Activated CD4-positive, alpha-beta T cell treated with anti-CD3 and anti-CD28 coated beads for 24 hours (primary cell): ENCODE data around the gene CHD1L.
A peak's percentile ranks its signal among the peaks of the same experiment; 100 is the strongest.
"Not testable (repeated sequence)": the region's sequence is repeated elsewhere in the genome, so short reads cannot be mapped to it uniquely, and the experiment has no call there.

Experiments used
- DNase-seq, 2 donors: peaks; one replicate each; pipeline ENCODE4 v3.0.0-alpha.2; 2020; ENCODE audit warnings: low read depth in 2 of 2

Gene CHD1L

DNA sequence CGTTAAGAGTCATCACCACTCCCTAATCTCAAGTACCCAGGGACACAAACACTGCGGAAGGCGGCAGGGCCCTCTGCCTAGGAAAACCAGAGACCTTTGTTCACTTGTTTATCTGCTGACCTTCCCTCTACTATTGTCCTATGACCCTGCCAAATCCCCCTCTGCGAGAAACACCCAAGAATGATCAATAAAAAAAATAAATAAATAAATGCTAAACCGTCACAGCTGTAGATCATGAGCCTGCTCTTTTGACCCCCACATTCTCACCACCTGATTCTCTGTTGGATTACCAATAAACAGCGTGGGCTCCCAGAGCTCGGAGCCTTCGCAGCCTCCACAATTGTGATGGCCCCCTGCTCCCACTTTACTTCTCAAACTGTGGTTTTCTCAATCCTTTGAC, 8.6 kb upstream of the CHD1L start:
- not testable (repeated sequence) for DNase-seq

DNA sequence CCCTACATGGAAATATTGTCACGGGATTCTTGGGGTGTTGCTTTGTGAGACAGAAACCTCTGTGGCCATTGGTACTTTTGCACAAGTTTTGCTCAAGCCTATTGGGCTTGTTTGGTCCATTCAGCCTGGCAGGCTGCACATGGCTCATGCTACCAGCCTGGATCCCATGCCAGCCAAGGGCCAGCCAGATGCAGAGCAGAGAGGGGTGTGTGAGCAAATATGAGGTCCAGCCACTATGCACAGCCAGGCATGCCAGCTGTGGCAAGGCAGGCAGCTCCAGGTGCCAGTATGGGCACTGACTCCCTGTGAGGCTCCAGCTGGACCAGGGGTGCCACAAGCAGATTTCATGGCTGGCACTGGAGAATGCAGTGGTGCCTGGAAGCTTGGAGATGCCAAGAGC, 6.7 kb upstream of the CHD1L start:
- no peak for DNase-seq

- no peak for DNase-seq
Measured at GRCh38 chr1:147236448-147236847, 6.0 kb upstream of the CHD1L start.

GRCh38 chr1:147236959-147237791, 5.3 kb upstream of the CHD1L start:
- DNase-seq: no peak

- no peak for DNase-seq
Measured at GRCh38 chr1:147238053-147238902, 4.2 kb upstream of the CHD1L start.

DNA sequence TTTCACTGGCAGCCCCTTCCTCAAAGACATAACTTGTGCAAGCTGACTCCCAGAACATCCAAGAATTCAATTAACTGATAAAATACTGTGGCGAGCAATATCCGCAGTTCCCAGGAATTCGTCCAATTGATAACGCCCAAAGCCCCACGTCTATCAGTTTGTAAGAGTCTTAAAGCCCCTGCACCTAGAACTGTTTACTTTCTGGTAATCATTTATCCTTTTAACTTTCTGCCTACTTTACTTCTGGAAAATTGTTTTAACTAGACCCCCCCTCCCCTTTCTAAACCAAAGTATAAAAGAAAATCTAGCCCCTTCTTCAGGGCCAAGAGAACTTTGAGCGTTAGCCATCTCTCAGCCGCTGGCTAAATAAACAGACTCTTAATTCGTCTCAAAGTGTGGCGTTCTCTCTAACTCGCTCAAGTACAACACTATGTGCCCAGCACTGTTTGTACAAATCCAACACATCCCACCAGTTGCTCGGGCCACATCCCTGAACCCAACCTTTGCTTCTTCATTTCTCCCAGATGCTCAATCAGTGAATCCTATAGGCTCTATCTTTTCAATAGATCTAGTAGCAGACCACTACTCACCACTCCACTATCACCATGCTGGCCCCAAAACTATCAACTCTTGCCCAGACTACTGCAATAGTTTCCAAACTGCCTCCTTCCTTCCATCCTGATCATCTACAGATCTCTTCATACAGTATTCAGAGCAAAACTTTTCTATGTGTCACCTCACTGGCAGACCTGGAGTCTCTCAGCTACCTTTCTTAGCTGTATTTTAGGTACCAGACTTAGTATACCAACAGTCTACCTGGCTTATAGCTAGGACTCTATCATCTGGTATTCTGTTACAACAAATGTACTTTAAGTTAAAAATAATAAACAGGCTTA, 3.3 kb upstream of the CHD1L start:
- DNase-seq: no peak

DNA sequence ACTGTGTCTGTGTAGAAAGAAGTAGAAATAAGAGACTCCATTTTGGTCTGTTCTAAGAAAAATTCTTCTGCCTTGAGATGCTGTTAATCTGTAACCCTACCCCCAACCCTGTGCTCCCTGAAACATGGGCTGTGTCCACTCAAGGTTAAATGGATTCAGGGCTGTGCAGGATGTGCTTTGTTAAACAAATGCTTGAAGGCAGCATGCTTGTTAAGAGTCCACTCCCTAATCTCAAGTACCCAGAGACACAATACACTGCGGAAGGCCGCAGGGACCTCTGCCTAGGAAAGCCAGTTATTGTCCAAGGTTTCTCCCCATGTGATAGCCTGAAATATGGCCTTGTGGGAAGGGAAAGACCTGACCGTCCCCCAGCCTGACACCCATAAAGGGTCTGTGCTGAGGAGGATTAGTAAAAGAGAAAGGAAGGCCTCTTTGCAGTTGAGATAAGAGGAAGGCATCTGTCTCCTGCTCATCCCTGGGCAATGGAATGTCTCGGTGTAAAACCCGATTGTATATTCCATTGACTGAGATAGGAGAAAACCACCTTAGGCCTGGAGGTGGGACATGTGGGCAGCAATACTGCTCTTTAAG, 2.3 kb upstream of the CHD1L start:
- DNase-seq: not testable (repeated sequence)

DNA sequence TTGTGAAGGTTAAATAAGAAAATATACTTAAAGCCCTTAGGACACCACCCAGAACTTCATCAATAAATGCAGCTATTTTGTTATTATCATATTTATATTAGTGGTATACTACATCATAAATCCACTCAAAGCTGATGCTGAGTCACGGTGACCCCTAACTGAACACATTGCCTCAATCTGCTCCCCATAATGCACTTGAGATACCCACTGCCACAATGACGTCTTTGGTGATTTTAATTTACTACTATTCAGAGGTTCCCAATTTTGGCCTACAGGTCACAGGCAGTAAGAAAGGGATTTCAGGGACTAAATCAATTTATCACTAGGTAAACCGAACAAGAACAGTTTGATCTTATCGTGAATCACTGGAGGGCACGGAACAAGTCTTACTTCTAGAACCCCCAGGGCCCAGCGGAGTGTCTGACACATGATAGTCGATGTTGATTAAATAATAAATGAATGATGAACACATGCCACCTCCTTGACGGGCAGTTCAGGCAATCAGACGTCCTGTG, 493 bp upstream of the CHD1L start:
- DNase-seq: no peak

DNA sequence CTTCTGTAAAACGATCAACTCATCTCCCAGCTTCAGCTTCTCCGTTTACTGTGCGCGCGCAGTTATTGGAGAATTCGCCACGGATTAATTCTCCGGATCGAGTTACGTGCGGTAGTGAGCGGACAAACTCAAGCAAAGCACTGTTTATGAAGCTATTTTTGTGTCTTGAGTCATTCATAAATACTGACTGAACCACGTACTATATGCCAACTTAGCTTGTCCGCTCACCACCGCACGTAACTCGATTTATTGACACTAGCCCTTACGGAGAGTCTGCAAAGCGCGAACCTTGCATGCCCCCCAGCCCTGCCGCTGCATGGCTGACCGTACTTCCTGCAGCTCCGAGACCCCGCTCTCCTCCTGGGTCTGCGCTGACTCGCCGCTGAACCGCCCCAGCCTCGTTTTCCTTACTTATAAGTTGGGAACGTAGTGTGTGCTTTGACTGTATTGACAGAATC, 773 bp downstream of the CHD1L start:
- DNase-seq: peak in 1 of 2 donors; percentile 9

GRCh38 chr1:147243841-147244240, 1.4 kb downstream of the CHD1L start:
- DNase-seq: no peak

DNA sequence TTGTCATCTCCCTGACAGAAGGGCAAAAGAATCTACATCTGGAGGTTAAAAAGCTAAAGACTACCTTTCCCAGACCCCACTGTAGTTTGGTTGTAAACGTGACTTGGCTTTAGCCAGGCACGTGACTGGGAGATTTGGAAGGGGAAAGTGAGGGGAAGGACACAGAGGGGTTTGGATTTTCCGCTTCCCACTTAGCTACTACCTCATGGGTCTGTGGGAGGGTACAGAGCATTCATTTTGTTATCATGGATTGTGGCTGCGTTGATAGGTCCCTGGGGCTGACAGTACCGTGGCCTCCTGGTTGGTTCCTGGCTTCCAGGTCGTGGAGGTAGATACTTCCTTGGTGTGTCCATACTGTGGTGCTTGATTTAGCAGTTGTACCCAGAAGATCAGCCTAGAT, 2.6 kb downstream of the CHD1L start:
- no peak for DNase-seq

DNA sequence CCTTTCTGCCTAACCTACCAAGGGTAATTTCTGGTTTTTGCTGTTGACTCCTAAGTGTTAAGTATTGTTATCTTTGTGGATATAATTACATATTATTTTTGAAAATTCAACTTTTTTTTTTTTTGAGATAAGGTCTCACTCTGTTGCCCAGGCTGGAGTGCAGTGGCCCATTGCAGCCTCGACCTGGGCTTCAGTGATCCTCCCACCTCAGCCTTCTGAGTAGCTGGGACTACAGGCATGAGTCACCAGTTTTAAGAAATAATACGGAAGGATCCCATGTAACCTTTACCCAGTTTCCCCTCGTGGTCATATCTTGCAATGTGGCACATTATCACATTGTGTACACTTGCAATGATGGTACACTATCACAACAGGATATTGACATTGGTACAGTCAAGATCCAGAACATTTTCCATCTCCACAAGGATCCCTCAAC, 3.1 kb downstream of the CHD1L start:
- no peak for DNase-seq

- no peak for DNase-seq
Measured at GRCh38 chr1:147246044-147246690, 3.7 kb downstream of the CHD1L start.

- no peak for DNase-seq
Measured at GRCh38 chr1:147246910-147247655, 4.6 kb downstream of the CHD1L start.

GRCh38 chr1:147247656-147248238, 5.3 kb downstream of the CHD1L start:
- DNase-seq: no peak

DNA sequence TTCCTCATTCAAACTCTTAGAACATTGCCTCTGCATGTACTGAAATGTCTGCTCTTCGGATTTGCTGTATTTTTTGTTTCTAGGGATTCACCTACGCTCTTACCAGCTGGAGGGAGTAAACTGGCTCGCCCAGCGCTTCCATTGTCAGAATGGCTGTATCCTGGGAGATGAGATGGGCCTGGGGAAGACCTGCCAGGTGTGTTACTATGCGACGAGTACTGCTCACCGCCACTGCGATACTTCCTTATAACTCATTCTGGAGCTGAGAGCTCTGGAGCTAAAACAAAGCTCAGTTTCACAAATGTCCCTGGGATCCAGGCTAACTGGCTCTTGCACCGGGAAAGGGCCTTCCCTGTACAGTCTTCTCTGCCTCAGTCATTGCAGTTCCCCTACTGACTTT, 10.1 kb downstream of the CHD1L start:
- no peak for DNase-seq

DNA sequence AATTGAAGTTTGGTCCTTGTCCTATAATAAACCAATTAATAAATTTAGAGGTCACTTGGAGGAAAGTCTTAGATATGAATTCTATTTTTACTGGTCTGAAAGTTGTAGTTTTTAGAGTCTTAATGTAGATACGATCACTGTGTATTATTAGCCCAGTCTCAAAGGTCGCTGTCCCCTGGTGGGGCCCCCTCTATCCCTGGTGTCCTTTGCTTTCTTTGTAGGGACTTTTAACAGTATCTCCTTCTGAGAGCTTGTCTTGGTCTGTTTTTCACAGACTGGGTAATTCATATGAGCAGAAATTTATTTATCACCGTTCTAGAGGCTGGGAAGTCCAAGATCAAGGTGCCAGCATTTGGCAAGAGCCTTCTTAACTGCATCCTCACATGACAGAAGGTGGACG, 18.5 kb downstream of the CHD1L start:
- no peak for DNase-seq

DNA sequence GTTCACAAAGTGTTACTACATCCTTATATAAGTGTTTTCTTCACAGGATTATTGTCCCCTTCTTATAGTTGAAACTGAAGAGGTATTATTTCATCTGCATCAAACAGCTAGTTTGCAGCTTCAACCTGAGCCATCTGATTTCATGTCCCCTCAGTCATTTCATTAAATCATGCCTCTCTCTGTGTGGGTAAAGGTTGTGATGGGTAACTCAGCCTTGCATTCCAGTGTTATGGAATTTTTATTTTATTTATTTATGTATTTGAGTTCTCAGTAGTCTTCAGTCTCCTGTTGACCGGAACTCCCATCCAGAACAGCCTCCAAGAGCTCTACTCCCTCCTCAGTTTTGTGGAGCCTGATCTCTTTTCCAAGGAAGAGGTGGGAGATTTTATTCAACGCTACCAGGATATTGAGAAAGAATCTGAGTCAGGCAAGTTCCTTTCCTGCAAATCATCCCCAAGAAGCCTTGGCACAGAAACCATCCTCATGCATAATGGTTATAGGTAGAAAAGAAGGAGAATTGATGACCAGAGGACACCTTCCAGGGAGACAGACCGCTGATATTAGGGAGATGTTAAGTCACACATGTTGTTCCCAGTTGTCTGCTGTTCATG, 21.8 kb downstream of the CHD1L start:
- DNase-seq: no peak

- DNase-seq: no peak
Measured at GRCh38 chr1:147266381-147266780, 23.9 kb downstream of the CHD1L start.
